Gastrocnemius medialis (tissue), 4 donors: Measurements from ENCODE around the gene HS3ST2.

Experiments
- POLR2A ChIP-seq, 2 donors: fragments of 450-650 bp; IDR thresholded peaks; one replicate each; pipeline ENCODE4 v1.6.1; 2017; ENCODE audit warnings: antibody characterized with exemption in 2 of 2, mild to moderate bottlenecking in 2 of 2, moderate library complexity in 2 of 2
- TF ChIP-seq, protein P1 (sequence below), 5 experiments: fragments of 450-650 bp in 3 of 5; fragments of 200-600 bp in 2 of 5; sonication (generic) in 2 of 5; IDR thresholded peaks in 4 of 5; conservative IDR thresholded peaks in 1 of 5; 1 replicate in 4 of 5; 2 replicates in 1 of 5; pipeline ENCODE4 v1.5.1; 2016 to 2019; ENCODE audit warnings: antibody characterized with exemption in 5 of 5, mild to moderate bottlenecking in 3 of 5, moderate library complexity in 3 of 5

- TF ChIP-seq, protein P1, sequence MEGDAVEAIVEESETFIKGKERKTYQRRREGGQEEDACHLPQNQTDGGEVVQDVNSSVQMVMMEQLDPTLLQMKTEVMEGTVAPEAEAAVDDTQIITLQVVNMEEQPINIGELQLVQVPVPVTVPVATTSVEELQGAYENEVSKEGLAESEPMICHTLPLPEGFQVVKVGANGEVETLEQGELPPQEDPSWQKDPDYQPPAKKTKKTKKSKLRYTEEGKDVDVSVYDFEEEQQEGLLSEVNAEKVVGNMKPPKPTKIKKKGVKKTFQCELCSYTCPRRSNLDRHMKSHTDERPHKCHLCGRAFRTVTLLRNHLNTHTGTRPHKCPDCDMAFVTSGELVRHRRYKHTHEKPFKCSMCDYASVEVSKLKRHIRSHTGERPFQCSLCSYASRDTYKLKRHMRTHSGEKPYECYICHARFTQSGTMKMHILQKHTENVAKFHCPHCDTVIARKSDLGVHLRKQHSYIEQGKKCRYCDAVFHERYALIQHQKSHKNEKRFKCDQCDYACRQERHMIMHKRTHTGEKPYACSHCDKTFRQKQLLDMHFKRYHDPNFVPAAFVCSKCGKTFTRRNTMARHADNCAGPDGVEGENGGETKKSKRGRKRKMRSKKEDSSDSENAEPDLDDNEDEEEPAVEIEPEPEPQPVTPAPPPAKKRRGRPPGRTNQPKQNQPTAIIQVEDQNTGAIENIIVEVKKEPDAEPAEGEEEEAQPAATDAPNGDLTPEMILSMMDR (IDR thresholded peaks at IDR 0.05 in 4 of 5, conservative IDR thresholded peaks at IDR 0.05 in 1 of 5): no peak
- no peak for TF ChIP-seq POLR2A (IDR thresholded peaks at IDR 0.05)
Observed at GRCh38 chr16:22962905-22963304, 148.9 kb downstream of the HS3ST2 start.
